Endothelial cell of umbilical vein (primary cell): Measurements from ENCODE around the gene CDCP1. TPM values are rescaled to one million over a fixed set of nuclear protein-coding genes. Genes with fewer than 3 reads are reported as not detected.

ENCODE experiments used
- BruUV-seq: library from RNA; stranded (reverse); fragments of 400-500 nt; replicated peaks from 2 replicates; lab custom pipeline; 2021; lab: Mats Ljungman, UMichigan
- CTCF ChIA-PET: fragments of 300-600, 350-600 bp; sonication (Branson Sonifier 250); formaldehyde crosslinking; loops from one replicate; lab custom pipeline; 2021; ENCODE audit warnings: antibody characterized with exemption, inconsistent platforms; lab: Charles Lee
- POLR2A ChIA-PET: fragments of 300-600, 350-600 bp; sonication (Branson Sonifier 250); formaldehyde crosslinking; loops from one replicate; lab custom pipeline; 2021; ENCODE audit warnings: antibody characterized with exemption, inconsistent platforms; lab: Charles Lee
- DNase-seq: peaks from one replicate; pipeline ENCODE4 v3.0.0-alpha.2; 2011; ENCODE audit warnings: low read depth, low spot score
- FAIRE-seq: peaks from 2 replicates; lab custom pipeline; 2011; peaks lifted over from hg19 to GRCh38; lab: Jason Lieb, UNC
- H2AFZ ChIP-seq: 2 replicates; pipeline ENCODE4 v1.6.0; 2012; ENCODE audit warnings: low read depth, low read length, control low read depth, inconsistent platforms
- H3K27ac ChIP-seq: 2 replicates; pipeline ENCODE4 v1.5.1; 2011; ENCODE audit warnings: low read depth, mild to moderate bottlenecking, control low read depth, low read length, moderate library complexity; ENCODE audit not compliant: insufficient read depth
- H3K27me3 ChIP-seq, 2 experiments: 2 replicates each; pipeline versions ENCODE4 v1.6.0 to v1.6.1; 2011; ENCODE audit warnings: low read length in 2 of 2, mixed read lengths in 1 of 2; ENCODE audit not compliant: control insufficient read depth in 2 of 2, insufficient read depth in 2 of 2
- H3K36me3 ChIP-seq, 2 experiments: 2 replicates in 1 of 2; 3 replicates in 1 of 2; pipeline ENCODE4 v1.5.1; 2011; ENCODE audit warnings: low read length in 2 of 2, mild to moderate bottlenecking in 1 of 2, moderate library complexity in 1 of 2; ENCODE audit not compliant: control insufficient read depth in 2 of 2, insufficient read depth in 2 of 2; ENCODE audit errors: extremely low read depth in 1 of 2
- H3K4me1 ChIP-seq: 3 replicates; pipeline ENCODE4 v1.5.1; 2011; ENCODE audit warnings: mild to moderate bottlenecking, low read length; ENCODE audit not compliant: control insufficient read depth, insufficient read depth; ENCODE audit errors: extremely low read depth
- H3K4me2 ChIP-seq: 2 replicates; pipeline ENCODE4 v1.6.1; 2011; ENCODE audit warnings: low read length, control low read depth, mixed read lengths; ENCODE audit not compliant: insufficient read depth
- H3K4me3 ChIP-seq, 3 experiments: fragments of 200-600 bp in 1 of 3; sonication (generic), shearing (Covaris generic) in 1 of 3; replicated peaks in 1 of 3; 2 replicates each; pipeline ENCODE4 v1.5.1; 2011 to 2016; ENCODE audit warnings: control low read depth in 3 of 3, low read length in 3 of 3, mild to moderate bottlenecking in 2 of 3, inconsistent platforms in 1 of 3, low read depth in 1 of 3, moderate library complexity in 1 of 3; ENCODE audit not compliant: insufficient read depth in 1 of 3
- H3K79me2 ChIP-seq: 2 replicates; pipeline ENCODE4 v1.6.0; 2012; ENCODE audit warnings: low read length, inconsistent platforms; ENCODE audit not compliant: control insufficient read depth, insufficient read depth
- H3K9ac ChIP-seq: replicated peaks from 2 replicates; pipeline ENCODE3; 2011; ENCODE audit warnings: low read length, control low read depth; ENCODE audit not compliant: insufficient read depth; ENCODE audit errors: extremely low read depth
- H3K9me1 ChIP-seq: replicated peaks from 3 replicates; pipeline ENCODE4 v1.6.0; 2011; ENCODE audit warnings: mild to moderate bottlenecking, low read length; ENCODE audit not compliant: control insufficient read depth, insufficient read depth; ENCODE audit errors: extremely low read depth
- H3K9me3 ChIP-seq: replicated peaks from 2 replicates; pipeline ENCODE4 v1.5.1; 2012; ENCODE audit warnings: low read length, inconsistent platforms; ENCODE audit not compliant: control insufficient read depth, insufficient read depth
- H4K20me1 ChIP-seq: replicated peaks from 2 replicates; pipeline ENCODE3; 2011; ENCODE audit warnings: mild to moderate bottlenecking, low read length; ENCODE audit not compliant: control insufficient read depth, insufficient read depth; ENCODE audit errors: extremely low read depth
- CTCF ChIP-seq, 2 donors: IDR thresholded peaks; 1 replicate in 1 of 2; 2 replicates in 1 of 2; pipeline ENCODE4 v1.5.1; 2011; ENCODE audit warnings: low read length in 2 of 2, mild to moderate bottlenecking in 2 of 2, moderate library complexity in 2 of 2, control low read depth in 1 of 2, inconsistent platforms in 1 of 2, low read depth in 1 of 2; ENCODE audit not compliant: insufficient read depth in 1 of 2; ENCODE audit errors: extremely low read depth in 1 of 2
- EZH2 ChIP-seq: IDR thresholded peaks from 2 replicates; pipeline ENCODE4 v1.6.1; 2012; ENCODE audit warnings: borderline replicate concordance, low read depth, mild to moderate bottlenecking, moderate library complexity, low read length, inconsistent platforms; ENCODE audit not compliant: severe bottlenecking
- FOS ChIP-seq: IDR thresholded peaks from 2 replicates; pipeline ENCODE4 v1.6.1; 2011; ENCODE audit warnings: mild to moderate bottlenecking, low read length, moderate library complexity, borderline replicate concordance; ENCODE audit not compliant: insufficient read depth
- GATA2 ChIP-seq: IDR thresholded peaks from 2 replicates; pipeline ENCODE4 v1.7.0; 2011; ENCODE audit warnings: low read depth, mild to moderate bottlenecking, moderate library complexity, mixed read lengths, low read length; ENCODE audit not compliant: insufficient read length, insufficient read depth
- JUN ChIP-seq: IDR thresholded peaks from 2 replicates; pipeline ENCODE4 v1.6.1; 2011; ENCODE audit warnings: borderline replicate concordance, low read depth; ENCODE audit not compliant: insufficient read length, insufficient read depth
- MAX ChIP-seq: IDR thresholded peaks from 2 replicates; pipeline ENCODE4 v1.6.1; 2011; ENCODE audit not compliant: insufficient read depth, insufficient read length
- MYC ChIP-seq: IDR thresholded peaks from one replicate; pipeline ENCODE4 v1.6.1; 2011; ENCODE audit warnings: mild to moderate bottlenecking, low read depth, low read length
- POLR2A ChIP-seq: IDR thresholded peaks from 2 replicates; pipeline ENCODE4 v1.6.1; 2012; ENCODE audit warnings: low read depth, mild to moderate bottlenecking, control low read depth, low read length
- POLR2AphosphoS5 ChIP-seq: IDR thresholded peaks from 2 replicates; pipeline ENCODE4 v1.6.1; 2012; ENCODE audit warnings: low read depth, mild to moderate bottlenecking, control low read depth, low read length, moderate library complexity; ENCODE audit not compliant: insufficient read depth
- dilution Hi-C: fragments of 300-500 bp; cut with MboI; formaldehyde crosslinking; loops from one replicate; pipeline ENCODE4 v1.15.0; 2019; ENCODE audit warnings: low sequenced_read_pairs; ENCODE audit not compliant: extremely low pct_ligation_motif_present
- intact Hi-C: fragments of 100-400 bp; cut with micrococcal nuclease; formaldehyde crosslinking; loops from one replicate; pipeline ENCODE4 v1.10.0; 2022
- polyA plus RNA-seq, 4 experiments: library from polyadenylated mRNA; depleted of rRNA in 3 of 4; stranded (reverse) in 3 of 4; unstranded in 1 of 4; fragments of >200 nt; gene quantifications; 2 replicates each; pipeline versions ENCODE4 v1.2.1 to v1.2.3, GENCODE V29; 2011 to 2012; ENCODE audit warnings: missing spikeins in 1 of 4
- total RNA-seq: library from RNA; stranded (reverse); gene quantifications from 2 replicates; pipeline ENCODE4 v1.2.3, GENCODE V29; 2021

Gene CDCP1
- total and polyA plus RNA-seq, 2 donors (not counting 3 experiments of a cell fraction or from before 2014, with no cell fraction given) = 0.01 to 0.22 TPM

GRCh38 chr3:45166321-45166879 is 20.2 kb upstream of the CDCP1 start:
- Histone ChIP-seq H3K4me1 (peaks cover 22% of the 10 kb centered on the region), H3K4me3 (no peak overlapping the region), H4K20me1 (no peaks in the 10 kb centered on the region), H3K9ac (peak overlapping the region; percentile 85), H3K4me2 (peak overlapping the region; percentile 73), H3K27me3 (no peaks in the 10 kb centered on the region), H3K9me3 (no peaks in the 10 kb centered on the region), H3K79me2 (no peaks in the 10 kb centered on the region), H2AFZ (no peak overlapping the region), H3K27ac (peak overlapping the region; percentile 97), H3K9me1 (no peaks in the 10 kb centered on the region), H3K36me3 (no peaks in the 10 kb centered on the region)
- intact Hi-C loops (loop anchor here (2.0 to 5.0 kb wide), 2 partner anchors 58 to 501 kb away; no protein-coding TSS in a partner anchor), dilution Hi-C loops (no loop called here)
- no peak for FAIRE-seq
- BruUV-seq = no TSS peak
- CTCF ChIA-PET = interaction anchor here (0.6 to 1.8 kb wide), 7 partner anchors 8 to 125 kb away, joined by 3 to 18 read pairs (median 3); no protein-coding TSS in a partner anchor
- POLR2A ChIA-PET = interaction anchor here (1.2 kb wide), 1 partner anchor 11 kb away, joined by 3 read pairs; no protein-coding TSS in a partner anchor
- no peak for TF ChIP-seq MYC
- no peak for TF ChIP-seq GATA2
- no peak for TF ChIP-seq EZH2
- no peak for TF ChIP-seq POLR2AphosphoS5
- no peak for TF ChIP-seq FOS
- no peak for TF ChIP-seq POLR2A
- TF ChIP-seq JUN = no peak
- TF ChIP-seq CTCF (IDR thresholded peaks at IDR 0.05; ENCODE audit: extremely low read depth in 1 of 2, insufficient read depth in 1 of 2, low read depth in 1 of 2, low read length in 2 of 2) = no peak
- no peak for TF ChIP-seq MAX
- DNase-seq = no peak
